SK-N-SH (cell line): ENCODE measurements around the gene ARHGAP26.

ENCODE experiments used
- EZH2phosphoT487 ChIP-seq: fragments of 200-600 bp; sonication (generic); IDR thresholded peaks from 2 replicates; pipeline ENCODE4 v1.6.1; 2017; ENCODE audit warnings: low read depth, mixed run types, mild to moderate bottlenecking, antibody characterized with exemption, moderate library complexity, borderline replicate concordance
- FOSL2 ChIP-seq: IDR thresholded peaks from 2 replicates; pipeline ENCODE4 v1.4.0; 2012; ENCODE audit warnings: low read depth, mild to moderate bottlenecking, moderate library complexity, borderline replicate concordance
- GABPA ChIP-seq: IDR thresholded peaks from 2 replicates; pipeline ENCODE4 v1.4.0; 2012; ENCODE audit warnings: low read depth, mild to moderate bottlenecking
- NRF1 ChIP-seq: IDR thresholded peaks from 2 replicates; pipeline ENCODE4 v1.6.1; 2012; ENCODE audit warnings: low read depth, mild to moderate bottlenecking, low read length
- RAD21 ChIP-seq: IDR thresholded peaks from 2 replicates; pipeline ENCODE4 v1.6.1; 2012; ENCODE audit warnings: mild to moderate bottlenecking, low read length
- RFX5 ChIP-seq: IDR thresholded peaks from 2 replicates; pipeline ENCODE4 v1.6.1; 2012; ENCODE audit warnings: mild to moderate bottlenecking, improper control_type of control experiment, low read length
- TAF1 ChIP-seq: IDR thresholded peaks from 2 replicates; pipeline ENCODE4 v1.6.1; 2012; ENCODE audit warnings: low read depth, mild to moderate bottlenecking, low read length, moderate library complexity, borderline replicate concordance
- TF ChIP-seq, protein P1 (sequence below): fragments of 200-600 bp; sonication (generic); IDR thresholded peaks from 2 replicates; pipeline ENCODE4 v1.6.1; 2017; ENCODE audit warnings: antibody characterized with exemption, mild to moderate bottlenecking, moderate library complexity
- TF ChIP-seq, protein P2 (sequence below): fragments of 150-350 bp; IDR thresholded peaks from 2 replicates; pipeline ENCODE4 v1.6.1; 2016; ENCODE audit warnings: mild to moderate bottlenecking, low read depth, low read length
- TF ChIP-seq, protein P3 (sequence below): fragments of 150-350 bp; IDR thresholded peaks from 2 replicates; pipeline ENCODE4 v1.6.1; 2017; ENCODE audit warnings: antibody characterized with exemption, low read length, low read depth, borderline replicate concordance

GRCh38 chr5:143086908-143087637 lies 316.9 kb downstream of the ARHGAP26 start:
- TF ChIP-seq RAD21 (no peak), EZH2phosphoT487 (no peak), RFX5 (no peak), GABPA (no peak), FOSL2 (no peak), TAF1 (no peak), NRF1 (no peak)
- TF ChIP-seq, protein P1, sequence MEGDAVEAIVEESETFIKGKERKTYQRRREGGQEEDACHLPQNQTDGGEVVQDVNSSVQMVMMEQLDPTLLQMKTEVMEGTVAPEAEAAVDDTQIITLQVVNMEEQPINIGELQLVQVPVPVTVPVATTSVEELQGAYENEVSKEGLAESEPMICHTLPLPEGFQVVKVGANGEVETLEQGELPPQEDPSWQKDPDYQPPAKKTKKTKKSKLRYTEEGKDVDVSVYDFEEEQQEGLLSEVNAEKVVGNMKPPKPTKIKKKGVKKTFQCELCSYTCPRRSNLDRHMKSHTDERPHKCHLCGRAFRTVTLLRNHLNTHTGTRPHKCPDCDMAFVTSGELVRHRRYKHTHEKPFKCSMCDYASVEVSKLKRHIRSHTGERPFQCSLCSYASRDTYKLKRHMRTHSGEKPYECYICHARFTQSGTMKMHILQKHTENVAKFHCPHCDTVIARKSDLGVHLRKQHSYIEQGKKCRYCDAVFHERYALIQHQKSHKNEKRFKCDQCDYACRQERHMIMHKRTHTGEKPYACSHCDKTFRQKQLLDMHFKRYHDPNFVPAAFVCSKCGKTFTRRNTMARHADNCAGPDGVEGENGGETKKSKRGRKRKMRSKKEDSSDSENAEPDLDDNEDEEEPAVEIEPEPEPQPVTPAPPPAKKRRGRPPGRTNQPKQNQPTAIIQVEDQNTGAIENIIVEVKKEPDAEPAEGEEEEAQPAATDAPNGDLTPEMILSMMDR, result no peak
- TF ChIP-seq, protein P2, sequence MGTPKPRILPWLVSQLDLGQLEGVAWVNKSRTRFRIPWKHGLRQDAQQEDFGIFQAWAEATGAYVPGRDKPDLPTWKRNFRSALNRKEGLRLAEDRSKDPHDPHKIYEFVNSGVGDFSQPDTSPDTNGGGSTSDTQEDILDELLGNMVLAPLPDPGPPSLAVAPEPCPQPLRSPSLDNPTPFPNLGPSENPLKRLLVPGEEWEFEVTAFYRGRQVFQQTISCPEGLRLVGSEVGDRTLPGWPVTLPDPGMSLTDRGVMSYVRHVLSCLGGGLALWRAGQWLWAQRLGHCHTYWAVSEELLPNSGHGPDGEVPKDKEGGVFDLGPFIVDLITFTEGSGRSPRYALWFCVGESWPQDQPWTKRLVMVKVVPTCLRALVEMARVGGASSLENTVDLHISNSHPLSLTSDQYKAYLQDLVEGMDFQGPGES, result no peak
- TF ChIP-seq, protein P3, sequence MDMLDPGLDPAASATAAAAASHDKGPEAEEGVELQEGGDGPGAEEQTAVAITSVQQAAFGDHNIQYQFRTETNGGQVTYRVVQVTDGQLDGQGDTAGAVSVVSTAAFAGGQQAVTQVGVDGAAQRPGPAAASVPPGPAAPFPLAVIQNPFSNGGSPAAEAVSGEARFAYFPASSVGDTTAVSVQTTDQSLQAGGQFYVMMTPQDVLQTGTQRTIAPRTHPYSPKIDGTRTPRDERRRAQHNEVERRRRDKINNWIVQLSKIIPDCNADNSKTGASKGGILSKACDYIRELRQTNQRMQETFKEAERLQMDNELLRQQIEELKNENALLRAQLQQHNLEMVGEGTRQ, result no peak
